Ovary (tissue), 9 donors: Measurements from ENCODE around the gene MROH8. TPM values are rescaled to one million over a fixed set of nuclear protein-coding genes. Genes with fewer than 3 reads are reported as not detected.

Source experiments
- DNase-seq, 5 donors: peaks; one replicate each; pipeline ENCODE4 v3.0.0-alpha.2; 2019 to 2020
- H3K27ac ChIP-seq, 2 donors: fragments of 200-600 bp; one replicate each; pipeline versions ENCODE4 v1.5.1 to v1.8.0; 2019 to 2022
- H3K27me3 ChIP-seq: fragments of 200-600 bp; one replicate; pipeline ENCODE4 v1.8.0; 2022
- H3K36me3 ChIP-seq: fragments of 200-600 bp; sonication (generic); one replicate; pipeline ENCODE4 v1.5.1; 2019
- H3K4me1 ChIP-seq: one replicate; pipeline ENCODE4 v1.8.1; 2013; ENCODE audit warnings: mild to moderate bottlenecking, moderate library complexity; ENCODE audit not compliant: insufficient read depth
- H3K4me3 ChIP-seq: fragments of 200-600 bp; sonication (generic); one replicate; pipeline ENCODE4 v1.5.1; 2017
- H3K9me3 ChIP-seq, 2 donors: fragments of 200-600 bp in 1 of 2; sonication (generic) in 1 of 2; one replicate each; pipeline versions ENCODE4 v1.5.1 to v1.8.1; 2013 to 2019; ENCODE audit warnings: mild to moderate bottlenecking in 1 of 2, moderate library complexity in 1 of 2
- CTCF ChIP-seq, 3 donors: fragments of 450-650 bp in 2 of 3; fragments of 200-600 bp in 1 of 3; IDR thresholded peaks; one replicate each; pipeline versions ENCODE4 v1.5.1 to v1.8.0; 2016 to 2022; ENCODE audit warnings: antibody characterized with exemption in 3 of 3, mild to moderate bottlenecking in 1 of 3
- EP300 ChIP-seq: sonication (generic); formaldehyde crosslinking; IDR thresholded peaks from one replicate; pipeline ENCODE4 v1.6.1; 2017; ENCODE audit warnings: antibody characterized with exemption
- POLR2A ChIP-seq: fragments of 450-650 bp; IDR thresholded peaks from one replicate; pipeline ENCODE4 v1.6.1; 2017; ENCODE audit warnings: antibody characterized with exemption, mild to moderate bottlenecking, moderate library complexity
- WGBS, 3 donors: extraction: QIAGEN DNeasy Blood & Tissue Kit in 1 of 3; methylation state at CpG; one replicate each; pipeline versions ENCODE4 v1.1.5 to v1.1.7; 2013 to 2017; 5-methylcytosine and 5-hydroxymethylcytosine counted together
- intact Hi-C, 4 donors: fragments of 100-400 bp; cut with DNase I; formaldehyde crosslinking; loops; one replicate each; pipeline versions ENCODE4 v1.11.0 to v1.15.1; 2022 to 2023
- polyA plus RNA-seq, 2 donors: library from polyadenylated mRNA; stranded (reverse); fragments of 200-250 nt in 1 of 2; fragments of 350-450 nt in 1 of 2; fragmentation: Illumina TruSeq in 1 of 2; extraction: RNeasy Lipid Tissue Mini Kit (QIAGEN cat#74804) in 1 of 2; gene quantifications; one replicate each; pipeline ENCODE4 v1.2.3, GENCODE V29; 2013 to 2014
- total RNA-seq, 7 donors: library from RNA; depleted of rRNA in 2 of 7; stranded (reverse); fragments of >200 nt in 2 of 7; fragmentation: NEBNext Ultra II Directional in 3 of 7; extraction: Animal tissue kit (Norgen Biotek cat#: 25700) in 3 of 7; gene quantifications; one replicate each; pipeline versions ENCODE4 v1.1.0 to v1.2.4, GENCODE V29; 2016 to 2023
- donor health status: DM: no; HTN: no; CAD: no; lungs with moderate emphysema.
- donor health status: DM: no; HTN: no; CAD: no.
- donor health status: Bipolar disorder and iron deficiency.
- donor health status: DM: yes; HTN: yes; CAD: no.
- donor health status: DM: no; HTN: no; CAD: no.
- donor health status: DM: yes; HTN: yes; CAD: no.

The MROH8 gene
- total and polyA plus RNA-seq, 9 donors = 2.3 to 6.4 (median 4.7) TPM

- TF ChIP-seq POLR2A (no peak), CTCF (IDR thresholded peaks at IDR 0.05) (no peak), EP300 (no peak)
- DNase-seq = no peak
- peaks cover 1% of the 10 kb centered on the region for H3K4me1 ChIP-seq
- H3K27me3 ChIP-seq = no peaks in the 10 kb centered on the region
- intact Hi-C loops = loop anchor here in 2 of 4 donors (5.0 to 10.0 kb wide), 2 partner anchors 184 to 187 kb away; no protein-coding TSS in a partner anchor
- no peaks in the 10 kb centered on the region for H3K36me3 ChIP-seq
- no peaks in the 10 kb centered on the region for H3K9me3 ChIP-seq
- WGBS, 3 donors = 53 to 72% (median 68%) methylated on average over 4 of the region's 4 CpGs
- no peak overlapping the region for H3K27ac ChIP-seq
- no peak overlapping the region for H3K4me3 ChIP-seq
Measured at GRCh38 chr20:37200376-37200775, 21.0 kb upstream of the MROH8 start.

GRCh38 chr20:37198932-37199660 lies 19.7 kb upstream of the MROH8 start:
- no peaks in the 10 kb centered on the region for H3K36me3 ChIP-seq
- no peak overlapping the region for H3K4me3 ChIP-seq
- H3K9me3 ChIP-seq = no peaks in the 10 kb centered on the region
- H3K27me3 ChIP-seq = no peaks in the 10 kb centered on the region
- intact Hi-C loops = loop anchor here in 3 of 4 donors (2.0 to 10.0 kb wide), 3 partner anchors 186 to 333 kb away; no protein-coding TSS in a partner anchor
- peaks cover 1% of the 10 kb centered on the region for H3K4me1 ChIP-seq
- no peak overlapping the region for H3K27ac ChIP-seq
- 68 to 79% (median 76%) methylated on average over 15 to 16 of the region's 16 CpGs for WGBS, 3 donors
- no peak for TF ChIP-seq POLR2A
- no peak for DNase-seq

GRCh38 chr20:37194621-37195417 lies 15.5 kb upstream of the MROH8 start:
- no peak for DNase-seq
- Histone ChIP-seq H3K27me3 (no peaks in the 10 kb centered on the region), H3K27ac (no peak overlapping the region), H3K9me3 (no peaks in the 10 kb centered on the region), H3K4me3 (no peak overlapping the region), H3K4me1 (peaks cover 1% of the 10 kb centered on the region), H3K36me3 (no peaks in the 10 kb centered on the region)
- intact Hi-C loops = loop anchor here in 2 of 4 donors (5.0 to 10.0 kb wide), 3 partner anchors 190 to 337 kb away; no protein-coding TSS in a partner anchor
- 67 to 74% (median 67%) methylated on average over 14 of the region's 14 CpGs for WGBS, 3 donors
- TF ChIP-seq CTCF (IDR thresholded peaks at IDR 0.05) (no peak), EP300 (no peak), POLR2A (no peak)

- peaks cover 1% of the 10 kb centered on the region for H3K4me1 ChIP-seq
- DNase-seq = no peak
Measured at GRCh38 chr20:37193821-37194220, 14.5 kb upstream of the MROH8 start.

More at GRCh38 chr20:37193821-37194220, 14.5 kb upstream of the MROH8 start:
- Histone ChIP-seq H3K36me3 (no peaks in the 10 kb centered on the region), H3K27me3 (no peaks in the 10 kb centered on the region), H3K27ac (no peak overlapping the region), H3K9me3 (no peaks in the 10 kb centered on the region), H3K4me3 (no peak overlapping the region)
- TF ChIP-seq POLR2A (no peak), EP300 (no peak), CTCF (IDR thresholded peaks at IDR 0.05) (no peak)
- WGBS, 3 donors = 88 to 92% (median 92%) methylated on average over 8 of the region's 8 CpGs
- intact Hi-C loops = loop anchor here in 2 of 4 donors (5.0 to 10.0 kb wide), 2 partner anchors 191 to 203 kb away; no protein-coding TSS in a partner anchor
